Neuronal stem cell (in vitro differentiated cells): ENCODE measurements around the gene MYOZ3.
A peak's percentile ranks its signal among the peaks of the same experiment; 100 is the strongest.

Experiments
- DNase-seq: peaks from one replicate; pipeline ENCODE4 v3.0.0-alpha.2; 2013; ENCODE audit warnings: low spot score
- H2AFZ ChIP-seq: one replicate; pipeline ENCODE4 v1.6.1; 2013; ENCODE audit warnings: mild to moderate bottlenecking, low read length, inconsistent platforms
- H2AK5ac ChIP-seq: 2 replicates; pipeline ENCODE4 v1.6.1; 2013; ENCODE audit warnings: low read depth, mild to moderate bottlenecking, inconsistent platforms, low read length, moderate library complexity, mixed read lengths
- H2BK120ac ChIP-seq: 2 replicates; pipeline ENCODE4 v1.6.1; 2013; ENCODE audit warnings: low read depth, mild to moderate bottlenecking, inconsistent platforms, low read length, moderate library complexity, mixed read lengths
- H2BK12ac ChIP-seq: one replicate; pipeline ENCODE4 v1.6.1; 2013; ENCODE audit warnings: low read length, inconsistent platforms
- H2BK15ac ChIP-seq: 2 replicates; pipeline ENCODE4 v1.6.1; 2013; ENCODE audit warnings: mild to moderate bottlenecking, low read length, inconsistent platforms, mixed read lengths
- H2BK5ac ChIP-seq: one replicate; pipeline ENCODE4 v1.6.1; 2013; ENCODE audit warnings: inconsistent platforms, mild to moderate bottlenecking, low read length, moderate library complexity
- H3K14ac ChIP-seq: one replicate; pipeline ENCODE4 v1.6.1; 2013; ENCODE audit warnings: low read length, inconsistent platforms
- H3K18ac ChIP-seq: 2 replicates; pipeline ENCODE4 v1.6.1; 2013; ENCODE audit warnings: low read length, inconsistent platforms
- H3K23ac ChIP-seq: 2 replicates; pipeline ENCODE4 v1.6.1; 2013; ENCODE audit warnings: low read depth, mild to moderate bottlenecking, mixed read lengths, low read length, inconsistent platforms; ENCODE audit not compliant: poor library complexity
- H3K27ac ChIP-seq: replicated peaks from 3 replicates; pipeline ENCODE4 v1.5.1; 2013; ENCODE audit warnings: low read length, inconsistent platforms
- H3K27me3 ChIP-seq, 3 experiments: 2 replicates each; pipeline ENCODE4 v1.6.1; 2013; ENCODE audit warnings: low read length in 3 of 3, mild to moderate bottlenecking in 2 of 3, inconsistent platforms in 1 of 3, low read depth in 1 of 3, mixed read lengths in 1 of 3, moderate library complexity in 1 of 3; ENCODE audit not compliant: control insufficient read depth in 3 of 3, insufficient read depth in 3 of 3
- H3K36me3 ChIP-seq, 2 donors: replicated peaks in 1 of 2; 2 replicates each; pipeline ENCODE4 v1.6.1; 2013; ENCODE audit warnings: low read length in 2 of 2; ENCODE audit not compliant: control insufficient read depth in 2 of 2, insufficient read depth in 2 of 2
- H3K4ac ChIP-seq: 2 replicates; pipeline ENCODE4 v1.6.1; 2013; ENCODE audit warnings: inconsistent platforms, mild to moderate bottlenecking, low read length, moderate library complexity
- H3K4me1 ChIP-seq, 2 donors: 1 replicate in 1 of 2; 2 replicates in 1 of 2; pipeline ENCODE4 v1.6.1; 2013; ENCODE audit warnings: low read length in 2 of 2, low read depth in 1 of 2; ENCODE audit not compliant: control insufficient read depth in 2 of 2, insufficient read depth in 1 of 2
- H3K4me2 ChIP-seq: one replicate; pipeline ENCODE4 v1.6.1; 2013; ENCODE audit warnings: mild to moderate bottlenecking, low read length, inconsistent platforms; ENCODE audit not compliant: insufficient read depth, poor library complexity, severe bottlenecking
- H3K4me3 ChIP-seq, 2 donors: 2 replicates each; pipeline ENCODE4 v1.5.1; 2013; ENCODE audit warnings: low read length in 2 of 2, mild to moderate bottlenecking in 2 of 2, inconsistent platforms in 1 of 2, moderate library complexity in 1 of 2
- H3K79me1 ChIP-seq: one replicate; pipeline ENCODE4 v1.6.1; 2013; ENCODE audit warnings: low read depth, mild to moderate bottlenecking, inconsistent platforms, low read length, moderate library complexity
- H3K9ac ChIP-seq: one replicate; pipeline ENCODE4 v1.6.1; 2013; ENCODE audit warnings: mild to moderate bottlenecking, low read depth, low read length, inconsistent platforms; ENCODE audit not compliant: poor library complexity
- H3K9me3 ChIP-seq, 2 donors: replicated peaks in 1 of 2; 2 replicates each; pipeline versions ENCODE3 to v1.6.1; 2013; ENCODE audit warnings: low read length in 2 of 2, mild to moderate bottlenecking in 2 of 2, inconsistent platforms in 1 of 2, low read depth in 1 of 2, mixed read lengths in 1 of 2, moderate library complexity in 1 of 2; ENCODE audit not compliant: control insufficient read depth in 2 of 2, insufficient read depth in 1 of 2
- H4K8ac ChIP-seq: one replicate; pipeline ENCODE4 v1.6.1; 2013; ENCODE audit warnings: low read depth, mild to moderate bottlenecking, inconsistent platforms, low read length, moderate library complexity
- H4K91ac ChIP-seq: one replicate; pipeline ENCODE4 v1.6.1; 2013; ENCODE audit warnings: low read length, low read depth, mild to moderate bottlenecking, inconsistent platforms; ENCODE audit not compliant: poor library complexity
- WGBS, 2 donors: extraction: QIAGEN DNeasy Blood & Tissue Kit; methylation state at CpG; one replicate each; pipeline ENCODE4 v1.1.7; 2013; ENCODE audit warnings: missing lambda C conversion rate in 2 of 2, mixed read lengths in 1 of 2; ENCODE audit not compliant: insufficient read length in 2 of 2, insufficient replicate concordance in 1 of 2; ENCODE audit errors: extremely low coverage in 2 of 2; 5-methylcytosine and 5-hydroxymethylcytosine counted together

The MYOZ3 gene

DNA sequence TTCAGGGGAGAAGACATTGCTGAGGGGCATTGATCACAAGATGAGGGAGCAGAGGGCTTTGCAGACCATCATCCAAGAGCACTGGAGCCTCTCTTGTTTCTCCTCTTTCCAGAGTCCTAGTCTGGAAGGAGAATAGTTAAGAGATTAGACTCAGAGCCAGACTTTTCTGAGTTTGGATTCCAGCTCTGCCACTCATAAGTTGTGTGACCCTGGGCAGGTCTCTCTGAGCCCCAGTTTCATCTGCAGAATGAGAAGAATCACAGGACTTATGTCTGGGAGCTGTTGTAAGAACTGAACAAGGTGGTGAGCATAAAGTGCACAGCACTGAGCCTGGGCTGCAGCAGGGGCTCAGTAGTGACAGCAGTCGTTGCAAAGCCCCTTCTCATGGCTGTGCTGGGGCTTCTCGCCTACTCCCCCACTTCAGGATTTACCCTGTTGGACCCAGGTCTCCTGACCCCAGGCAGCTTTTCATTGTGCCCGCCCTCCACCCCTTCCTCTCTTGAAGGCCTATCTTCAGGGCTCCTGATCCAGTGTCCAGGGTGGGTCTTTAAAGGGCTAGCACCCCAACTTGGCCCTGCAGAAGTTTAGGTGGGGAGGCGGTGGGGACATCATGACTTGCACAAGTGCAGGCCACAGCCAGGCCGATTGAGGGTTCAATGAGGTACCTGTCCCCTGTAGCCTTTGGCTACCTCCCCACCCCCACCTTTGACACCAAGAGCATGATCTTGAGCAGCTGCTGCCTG, 19.1 kb upstream of the MYOZ3 start:
- H3K9me3 ChIP-seq = no peaks in the 10 kb centered on the region
- H3K4me2 ChIP-seq = no peak overlapping the region
- H3K4me3 ChIP-seq = no peak overlapping the region
- H3K18ac ChIP-seq = peak overlapping the region; percentile 66
- H2AFZ ChIP-seq = peak overlapping the region; percentile 58
- no peaks in the 10 kb centered on the region for H3K36me3 ChIP-seq
- peak overlapping the region; percentile 54 for H2AK5ac ChIP-seq
- H2BK15ac ChIP-seq = no peak overlapping the region
- H3K4me1 ChIP-seq = peaks cover 35 to 46% of the 10 kb centered on the region in 2 donors
- no peak overlapping the region for H3K27ac ChIP-seq
- H2BK12ac ChIP-seq = peak overlapping the region; percentile 4
- no peak overlapping the region for H2BK5ac ChIP-seq
- H4K8ac ChIP-seq = no peak overlapping the region
- H3K9ac ChIP-seq = no peak overlapping the region
- H4K91ac ChIP-seq = no peak overlapping the region
- WGBS, 2 donors = no CpG with 5 or more reads among the region's 5 CpGs
- H2BK120ac ChIP-seq = peak overlapping the region; percentile 69
- H3K79me1 ChIP-seq = no peaks in the 10 kb centered on the region
- H3K27me3 ChIP-seq = peaks cover 0 to 20% (median 0%) of the 10 kb centered on the region in 3 experiments
- no peak overlapping the region for H3K4ac ChIP-seq
- H3K23ac ChIP-seq = no peak overlapping the region
- DNase-seq = no peak
- H3K14ac ChIP-seq = no peak overlapping the region

DNA sequence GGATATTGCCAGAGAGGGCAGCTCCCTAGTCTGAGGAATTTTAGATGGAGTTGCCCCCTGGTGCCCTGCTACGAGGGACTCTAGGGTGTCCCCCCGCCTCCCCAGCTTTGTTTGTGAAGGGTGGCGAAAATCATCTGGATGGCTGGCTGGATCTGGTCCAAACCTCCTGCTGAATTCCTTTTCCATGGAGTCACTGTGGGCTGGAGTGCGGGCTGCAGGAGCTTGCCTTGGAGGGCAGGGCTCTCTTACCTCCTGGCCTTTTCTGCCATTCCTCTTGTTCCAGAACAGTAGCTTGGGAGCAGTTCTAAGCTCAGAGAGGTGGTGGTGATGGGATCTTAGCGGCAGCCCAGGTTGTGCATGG, 18.5 kb upstream of the MYOZ3 start:
- Histone ChIP-seq H3K23ac (no peak overlapping the region), H4K8ac (no peak overlapping the region), H3K9me3 (no peaks in the 10 kb centered on the region), H3K27ac (no peak overlapping the region), H2AFZ (peak overlapping the region; percentile 58), H2AK5ac (peak overlapping the region; percentile 54), H3K4me3 (no peak overlapping the region), H3K4ac (no peak overlapping the region), H3K4me2 (no peak overlapping the region), H4K91ac (no peak overlapping the region), H3K14ac (no peak overlapping the region), H3K36me3 (no peaks in the 10 kb centered on the region), H3K9ac (no peak overlapping the region), H3K4me1 (peaks cover 32 to 48% of the 10 kb centered on the region in 2 donors), H3K79me1 (no peaks in the 10 kb centered on the region), H3K27me3 (peaks cover 0 to 18% (median 0%) of the 10 kb centered on the region in 3 experiments), H2BK15ac (no peak overlapping the region), H2BK12ac (no peak overlapping the region), H2BK120ac (no peak overlapping the region), H3K18ac (peak overlapping the region; percentile 66), H2BK5ac (no peak overlapping the region)
- DNase-seq = no peak
- no CpG with 5 or more reads among the region's 5 CpGs for WGBS, 2 donors

DNA sequence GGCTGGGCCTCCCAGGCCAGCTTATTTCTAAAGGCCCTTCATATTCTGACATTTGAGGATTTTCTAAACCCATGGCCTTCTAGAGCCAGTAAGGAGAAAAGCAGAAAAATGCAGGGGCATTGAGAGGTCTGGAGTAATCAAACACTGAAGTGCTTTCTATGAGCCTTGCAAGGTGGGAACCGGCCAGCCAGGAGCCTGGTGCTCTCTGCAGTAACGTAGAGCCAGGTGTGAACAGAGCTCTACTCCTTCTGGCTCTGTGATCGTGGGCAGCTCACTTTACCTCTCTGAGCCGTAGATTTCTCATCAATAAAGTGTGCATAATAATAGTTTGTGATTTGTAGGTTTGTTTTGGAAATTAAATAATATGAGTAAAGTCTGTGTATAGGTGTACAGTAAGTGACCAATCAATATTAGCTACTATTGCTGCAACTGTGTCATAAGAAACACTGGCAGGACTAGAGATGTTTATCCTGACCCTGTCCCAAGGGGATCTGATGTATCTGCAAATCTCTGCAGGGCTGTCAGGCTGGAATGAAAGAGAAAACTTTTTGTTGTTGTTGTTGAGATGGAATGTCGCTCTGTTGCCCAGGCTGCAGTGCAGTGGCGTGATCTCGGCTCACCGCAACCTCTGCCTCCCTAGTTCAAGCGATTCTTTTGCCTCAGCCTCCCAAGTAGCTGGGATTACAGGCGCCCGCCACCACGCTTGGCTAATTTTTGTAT, 17.9 kb upstream of the MYOZ3 start:
- Histone ChIP-seq H3K27ac (no peak overlapping the region), H3K79me1 (no peaks in the 10 kb centered on the region), H2BK12ac (no peak overlapping the region), H4K91ac (no peak overlapping the region), H3K27me3 (peaks cover 0 to 16% (median 0%) of the 10 kb centered on the region in 3 experiments), H3K4me3 (no peak overlapping the region), H2AFZ (peak overlapping the region; percentile 58), H2BK15ac (no peak overlapping the region), H3K9ac (no peak overlapping the region), H4K8ac (no peak overlapping the region), H2BK120ac (no peak overlapping the region), H3K36me3 (no peaks in the 10 kb centered on the region), H3K14ac (no peak overlapping the region), H2AK5ac (peak overlapping the region; percentile 54), H3K18ac (peak overlapping the region; percentile 66), H3K4me2 (no peak overlapping the region), H3K4ac (no peak overlapping the region), H2BK5ac (no peak overlapping the region), H3K4me1 (peaks cover 29 to 52% of the 10 kb centered on the region in 2 donors), H3K23ac (no peak overlapping the region), H3K9me3 (no peaks in the 10 kb centered on the region)
- WGBS, 2 donors = no CpG with 5 or more reads among the region's 12 CpGs
- no peak for DNase-seq

DNA sequence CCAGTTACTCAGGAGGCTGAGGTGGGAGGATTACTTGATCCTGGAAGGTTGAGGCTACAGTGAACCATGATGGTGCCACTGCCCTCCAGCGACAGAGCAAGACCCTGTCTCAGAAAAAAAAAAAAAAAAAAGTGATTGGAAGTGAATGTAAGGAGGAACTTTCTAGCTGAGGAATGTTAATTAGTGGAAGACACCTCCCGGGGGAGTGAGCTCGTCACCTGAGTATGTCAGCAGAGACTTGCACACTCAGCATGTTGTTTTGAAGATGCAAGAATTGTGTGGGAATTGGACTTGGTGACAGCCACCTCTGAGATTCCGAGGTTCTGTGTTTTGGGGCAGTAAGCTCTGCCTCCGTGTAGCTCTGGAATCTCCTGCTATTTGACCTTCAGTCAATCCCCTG, 17.0 kb upstream of the MYOZ3 start:
- Histone ChIP-seq H3K4me1 (peaks cover 29 to 50% of the 10 kb centered on the region in 2 donors), H3K18ac (no peak overlapping the region), H3K14ac (no peak overlapping the region), H2BK12ac (peak overlapping the region; percentile 93), H2AFZ (no peak overlapping the region), H3K4me2 (no peak overlapping the region), H3K27ac (peak overlapping the region; percentile 85), H3K36me3 (no peaks in the 10 kb centered on the region), H2AK5ac (peak overlapping the region; percentile 82), H3K23ac (no peak overlapping the region), H3K4me3 (no peak overlapping the region), H3K9ac (peak overlapping the region; percentile 38), H2BK15ac (peak overlapping the region; percentile 72), H3K79me1 (no peaks in the 10 kb centered on the region), H3K27me3 (peaks cover 0 to 15% (median 0%) of the 10 kb centered on the region in 3 experiments), H4K8ac (no peak overlapping the region), H3K4ac (no peak overlapping the region), H3K9me3 (no peaks in the 10 kb centered on the region), H2BK120ac (peak overlapping the region; percentile 33), H2BK5ac (no peak overlapping the region), H4K91ac (no peak overlapping the region)
- DNase-seq = no peak
- WGBS, 2 donors = no CpG with 5 or more reads among the region's 5 CpGs
